Omental fat pad (tissue), 4 donors: ENCODE measurements around the gene RACGAP1. TPM values are rescaled to one million over a fixed set of nuclear protein-coding genes. Genes with fewer than 3 reads are reported as not detected.
A peak's percentile ranks its signal among the peaks of the same experiment; 100 is the strongest.

Experiments used
- ATAC-seq: fragments of 150-250 bp; one replicate; pipeline ENCODE4 v1.9.1; 2016; ENCODE audit warnings: mild to moderate bottlenecking, moderate library complexity; ENCODE audit not compliant: low FRiP score
- DNase-seq: peaks from one replicate; pipeline ENCODE4 v3.0.0-alpha.2; 2019; ENCODE audit warnings: low spot score
- CTCF ChIP-seq, 3 donors: fragments of 450-650 bp; IDR thresholded peaks; one replicate each; pipeline ENCODE4 v1.5.1; 2016 to 2017; ENCODE audit warnings: antibody characterized with exemption in 3 of 3, mild to moderate bottlenecking in 3 of 3, moderate library complexity in 2 of 3
- total RNA-seq, 4 donors: library from RNA; depleted of rRNA; stranded (reverse); fragments of >200 nt; gene quantifications; one replicate each; pipeline ENCODE4 v1.1.0, GENCODE V29; 2016

The RACGAP1 gene
- total RNA-seq, 4 donors from 2014 or later, result 5.2 to 15.3 (median 8.5) TPM

GRCh38 chr12:50018154-50018553 lies 7.1 kb downstream of the RACGAP1 start:
- no peak for TF ChIP-seq CTCF (IDR thresholded peaks at IDR 0.05)
- ATAC-seq (no peak), DNase-seq (no peak)

DNA sequence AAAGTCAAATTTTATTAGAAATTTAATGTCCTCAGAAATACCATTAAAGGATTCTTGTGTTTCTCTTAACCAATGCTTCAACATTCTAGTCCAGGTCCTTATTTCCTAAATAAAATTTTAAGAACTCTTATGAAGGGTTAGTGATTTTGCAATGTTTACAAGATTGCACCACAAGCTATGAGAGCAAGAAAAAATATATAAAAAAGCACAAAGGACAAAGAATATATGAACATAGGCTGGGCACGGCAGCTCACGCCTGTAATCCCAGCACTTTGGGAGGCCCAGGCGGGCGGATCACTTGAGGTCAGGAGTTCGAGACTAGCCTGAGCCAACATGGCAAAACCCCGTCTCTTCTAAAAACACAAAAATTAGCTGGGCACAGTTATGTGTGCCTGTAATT lies 7.7 kb downstream of the RACGAP1 start:
- no peak for TF ChIP-seq CTCF (IDR thresholded peaks at IDR 0.05)
- no peak for DNase-seq
- no peak for ATAC-seq

DNA sequence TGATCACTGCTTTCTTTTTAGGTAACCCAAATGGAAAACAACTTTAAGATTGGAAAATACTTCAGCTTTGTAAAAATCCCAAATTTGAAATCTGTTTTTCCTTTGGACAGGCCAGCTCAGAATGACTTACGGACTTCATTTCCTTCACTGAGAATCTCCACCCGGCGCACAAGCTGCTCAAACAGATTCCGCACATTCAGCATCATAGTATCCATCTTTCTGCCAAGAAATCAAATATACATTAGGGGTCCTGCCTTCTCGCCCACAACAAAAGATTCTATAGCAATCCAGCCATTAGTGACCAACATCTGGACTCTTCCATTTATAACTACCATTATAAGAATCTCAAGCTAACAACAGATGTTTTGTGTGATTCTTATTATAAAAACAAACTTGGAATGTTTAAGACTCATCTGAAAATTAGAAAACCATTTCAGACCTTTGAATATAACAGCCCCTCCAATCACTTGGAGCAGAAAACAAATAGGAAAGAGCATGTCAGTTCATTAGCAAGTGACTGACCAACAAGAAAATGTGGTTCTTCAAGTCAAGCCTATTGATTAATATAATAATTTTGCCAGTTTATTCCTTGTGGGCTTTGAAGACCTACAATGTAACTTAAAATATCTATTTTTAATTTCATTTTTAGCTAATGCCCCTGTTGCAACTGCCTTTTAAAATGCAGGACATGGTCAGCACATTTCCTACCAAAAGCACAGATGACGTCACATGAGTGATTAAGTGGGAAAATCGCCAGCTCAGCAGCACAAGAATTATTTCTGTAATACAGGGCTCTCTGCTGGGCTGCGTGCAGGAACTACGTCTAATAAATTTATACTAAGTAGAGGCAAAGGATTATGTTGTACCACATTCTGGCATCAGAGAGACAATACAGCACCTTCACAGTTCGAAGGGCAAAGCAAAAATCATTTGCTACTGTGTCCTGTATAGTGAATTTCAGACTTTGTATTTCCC lies 8.5 kb downstream of the RACGAP1 start:
- TF ChIP-seq CTCF (IDR thresholded peaks at IDR 0.05), result no peak
- DNase-seq (peak; percentile 53), ATAC-seq (peak; percentile 73)

DNA sequence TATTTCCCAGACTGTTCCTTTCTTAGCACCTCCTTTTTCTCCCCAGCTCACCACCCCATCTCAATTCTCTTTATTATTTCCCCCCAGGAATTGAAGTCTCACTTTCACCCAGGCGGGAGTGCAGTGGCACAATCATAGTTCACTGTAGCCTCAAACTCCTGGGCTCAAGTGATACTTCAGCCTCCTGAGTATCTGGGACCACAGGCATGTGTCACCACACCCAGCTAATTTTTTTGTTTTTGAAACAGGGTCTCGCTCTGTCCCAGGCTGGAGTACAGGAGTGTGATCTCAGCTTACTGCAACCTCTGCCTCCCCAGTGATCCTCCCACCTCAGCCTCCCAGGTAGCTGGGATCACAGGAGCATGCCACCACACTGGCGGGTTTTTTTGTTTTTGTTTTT lies 11.0 kb downstream of the RACGAP1 start:
- ATAC-seq (no peak), DNase-seq (no peak)
- no peak for TF ChIP-seq CTCF (IDR thresholded peaks at IDR 0.05)

GRCh38 chr12:50013361-50014147 lies 11.7 kb downstream of the RACGAP1 start:
- no peak for TF ChIP-seq CTCF (IDR thresholded peaks at IDR 0.05)
- ATAC-seq (no peak), DNase-seq (no peak)

DNA sequence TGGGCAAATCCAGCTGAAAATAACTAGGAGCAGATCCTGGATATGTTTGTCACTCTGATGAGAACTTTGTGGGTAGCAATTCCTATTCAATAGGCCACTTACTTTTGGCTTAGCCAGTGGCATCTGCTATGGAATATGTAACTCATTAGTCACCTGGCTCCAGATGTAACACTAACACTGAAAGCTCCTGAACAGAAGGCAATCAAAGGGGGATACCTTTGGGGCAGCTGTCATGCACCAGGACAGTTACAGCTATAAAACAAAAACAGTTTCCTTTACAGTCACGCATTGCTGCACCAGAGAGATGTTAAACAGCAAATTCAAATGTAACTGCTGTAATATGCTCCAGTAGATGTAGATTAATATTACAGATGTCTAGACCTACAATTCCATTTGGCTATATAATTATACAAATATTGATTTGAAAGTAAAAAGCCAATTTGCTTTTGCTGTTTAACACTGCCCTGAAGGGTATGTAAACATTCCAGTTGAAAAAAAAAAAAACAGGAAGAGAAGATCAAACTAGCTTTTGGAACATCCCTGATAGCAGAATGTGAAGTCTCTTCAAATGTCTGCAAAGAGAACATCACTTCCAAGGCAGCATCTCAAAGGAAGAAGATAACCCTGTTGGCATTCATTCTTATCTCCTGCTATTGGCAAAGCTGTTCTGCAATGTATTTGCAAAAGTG lies 18.4 kb downstream of the RACGAP1 start:
- DNase-seq (no peak), ATAC-seq (no peak)
- TF ChIP-seq CTCF (IDR thresholded peaks at IDR 0.05), result no peak
